HG02588 (cell line): ENCODE results near the gene PPFIA4.

ENCODE experiments used
- ATAC-seq: cut with Tn5 transposase; IDR thresholded peaks from one replicate; pipeline ENCODE4 v1.9.1; 2021; ENCODE audit warnings: mild to moderate bottlenecking, moderate library complexity; ENCODE audit not compliant: unreplicated experiment

PPFIA4 gene

GRCh38 chr1:203081465-203082230 lies 55.4 kb downstream of the PPFIA4 start:
- ATAC-seq: no peak

GRCh38 chr1:203082231-203082505 lies 55.9 kb downstream of the PPFIA4 start:
- no peak for ATAC-seq

- ATAC-seq: no peak
These were observed 56.5 kb downstream of the PPFIA4 start for GRCh38 chr1:203082571-203083462.

GRCh38 chr1:203083463-203083921 lies 57.2 kb downstream of the PPFIA4 start:
- no peak for ATAC-seq

GRCh38 chr1:203084588-203085527 lies 58.6 kb downstream of the PPFIA4 start:
- no peak for ATAC-seq

GRCh38 chr1:203085528-203086406 lies 59.5 kb downstream of the PPFIA4 start, which contains the start of gene MYOG:
Gene MYOG, minus strand, starts transcription at chr1:203086012. Its CDS starts 51 bp downstream, at chr1:203085961.
- no peak for ATAC-seq

GRCh38 chr1:203086992-203087763 lies 60.9 kb downstream of the PPFIA4 start:
- ATAC-seq: no peak

GRCh38 chr1:203088441-203088840 lies 62.1 kb downstream of the PPFIA4 start:
- no peak for ATAC-seq

- ATAC-seq: no peak
These were observed 62.8 kb downstream of the PPFIA4 start for GRCh38 chr1:203089001-203089650.

- ATAC-seq: no peak
These were observed 63.4 kb downstream of the PPFIA4 start for GRCh38 chr1:203089651-203090045.

GRCh38 chr1:203090421-203091198 lies 64.3 kb downstream of the PPFIA4 start:
- ATAC-seq: no peak

- ATAC-seq: no peak
These were observed 64.8 kb downstream of the PPFIA4 start for GRCh38 chr1:203091199-203091477.

GRCh38 chr1:203091761-203092330 lies 65.6 kb downstream of the PPFIA4 start:
- ATAC-seq: no peak

- ATAC-seq: no peak
These were observed 67.6 kb downstream of the PPFIA4 start for GRCh38 chr1:203093754-203094410.

- no peak for ATAC-seq
These were observed 68.9 kb downstream of the PPFIA4 start for GRCh38 chr1:203095061-203095690.

- ATAC-seq: no peak
These were observed 70.3 kb downstream of the PPFIA4 start for GRCh38 chr1:203096566-203096965.

GRCh38 chr1:203097001-203097400 lies 70.7 kb downstream of the PPFIA4 start:
- ATAC-seq: no peak
